SK-N-SH treated with all-trans-retinoic acid at 6 μM for 48 hours (cell line): ENCODE measurements around the gene CSF2RB.

ENCODE experiments used
- ATAC-seq: fragments of 200-7000 bp; cut with Tn5 transposase; 3 replicates; pipeline ENCODE4 v1.9.1; 2020; ENCODE audit warnings: mild to moderate bottlenecking, moderate library complexity
- ARNTL ChIP-seq: fragments of 450-650 bp; formaldehyde crosslinking; IDR thresholded peaks from 2 replicates; pipeline ENCODE4 v1.5.0; 2020; ENCODE audit warnings: low read depth, mild to moderate bottlenecking, moderate library complexity, borderline replicate concordance
- BACH2 ChIP-seq: fragments of 250-450 bp; sonication (Bioruptor Pico); IDR thresholded peaks from 2 replicates; pipeline ENCODE4 v1.9.0; 2021; ENCODE audit warnings: mild to moderate bottlenecking, borderline replicate concordance
- CREB5 ChIP-seq: fragments of 250-450 bp; sonication (Bioruptor Pico); IDR thresholded peaks from 2 replicates; pipeline ENCODE4 v1.5.1; 2020; ENCODE audit warnings: low read depth, mild to moderate bottlenecking, moderate library complexity
- CSDC2 ChIP-seq: fragments of 250-450 bp; sonication (Bioruptor Pico); IDR thresholded peaks from 2 replicates; pipeline ENCODE4 v1.5.0; 2020; ENCODE audit warnings: mild to moderate bottlenecking, moderate library complexity
- CSRNP3 ChIP-seq: fragments of 250-450 bp; sonication (Bioruptor Pico); IDR thresholded peaks from 2 replicates; pipeline ENCODE4 v1.5.1; 2021; ENCODE audit warnings: mild to moderate bottlenecking, moderate library complexity
- ESRRG ChIP-seq: fragments of 250-450 bp; sonication (Bioruptor Pico); IDR thresholded peaks from 2 replicates; pipeline ENCODE4 v1.6.1; 2021; ENCODE audit warnings: mild to moderate bottlenecking
- GLIS3 ChIP-seq: fragments of 250-450 bp; sonication (Bioruptor Pico); IDR thresholded peaks from 2 replicates; pipeline ENCODE4 v1.5.0; 2020; ENCODE audit warnings: mild to moderate bottlenecking, moderate library complexity
- ISL1 ChIP-seq: fragments of 250-450 bp; sonication (Bioruptor Pico); IDR thresholded peaks from 2 replicates; pipeline ENCODE4 v2.1.2; 2022; ENCODE audit warnings: mild to moderate bottlenecking, moderate library complexity
- OSR1 ChIP-seq: fragments of 250-450 bp; sonication (Bioruptor Pico); IDR thresholded peaks from 2 replicates; pipeline ENCODE4 v1.8.0; 2022; ENCODE audit warnings: moderate library complexity, mild to moderate bottlenecking, inconsistent platforms
- PATZ1 ChIP-seq: fragments of 250-450 bp; sonication (Bioruptor Pico); IDR thresholded peaks from 2 replicates; pipeline ENCODE4 v1.8.0; 2020; ENCODE audit warnings: mild to moderate bottlenecking, moderate library complexity, borderline replicate concordance
- POU6F1 ChIP-seq: fragments of 250-450 bp; sonication (Bioruptor Pico); IDR thresholded peaks from 2 replicates; pipeline ENCODE4 v1.8.0; 2021; ENCODE audit warnings: low read depth, mild to moderate bottlenecking, moderate library complexity, borderline replicate concordance
- PPARA ChIP-seq: fragments of 250-450 bp; sonication (Bioruptor Pico); IDR thresholded peaks from 2 replicates; pipeline ENCODE4 v1.5.0; 2020; ENCODE audit warnings: mild to moderate bottlenecking, borderline replicate concordance
- SNAI2 ChIP-seq: fragments of 250-450 bp; sonication (Bioruptor Pico); IDR thresholded peaks from 2 replicates; pipeline ENCODE4 v1.5.0; 2020; ENCODE audit warnings: mild to moderate bottlenecking, moderate library complexity
- TCF4 ChIP-seq: fragments of 250-450 bp; sonication (Bioruptor Pico); IDR thresholded peaks from 2 replicates; pipeline ENCODE4 v1.8.0; 2021; ENCODE audit warnings: mild to moderate bottlenecking, moderate library complexity, borderline replicate concordance
- TOX ChIP-seq: fragments of 250-450 bp; sonication (Bioruptor Pico); IDR thresholded peaks from 2 replicates; pipeline ENCODE4 v1.8.0; 2021; ENCODE audit warnings: mild to moderate bottlenecking, moderate library complexity, borderline replicate concordance
- TSHZ2 ChIP-seq: fragments of 250-450 bp; sonication (Bioruptor Pico); IDR thresholded peaks from 2 replicates; pipeline ENCODE4 v1.5.0; 2020; ENCODE audit warnings: mild to moderate bottlenecking, moderate library complexity
- ZC3H10 ChIP-seq: fragments of 250-450 bp; sonication (Bioruptor Pico); IDR thresholded peaks from 2 replicates; pipeline ENCODE4 v1.5.1; 2021; ENCODE audit warnings: mild to moderate bottlenecking, moderate library complexity
- ZFP3 ChIP-seq: fragments of 250-450 bp; sonication (Bioruptor Pico); IDR thresholded peaks from 2 replicates; pipeline ENCODE4 v1.5.0; 2020; ENCODE audit warnings: mild to moderate bottlenecking, moderate library complexity
- ZNF565 ChIP-seq: fragments of 450-650 bp; formaldehyde crosslinking; conservative IDR thresholded peaks from 2 replicates; pipeline ENCODE4 v1.5.0; 2020; ENCODE audit warnings: low read depth, mild to moderate bottlenecking, moderate library complexity
- ZNF70 ChIP-seq: fragments of 450-650 bp; formaldehyde crosslinking; IDR thresholded peaks from 2 replicates; pipeline ENCODE4 v1.5.0; 2020; ENCODE audit warnings: mild to moderate bottlenecking, moderate library complexity
- ZNF8 ChIP-seq: fragments of 450-650 bp; formaldehyde crosslinking; IDR thresholded peaks from 2 replicates; pipeline ENCODE4 v1.5.0; 2020; ENCODE audit warnings: mild to moderate bottlenecking, moderate library complexity

Gene CSF2RB

GRCh38 chr22:36873614-36874308 is 39.7 kb upstream of the CSF2RB start (continued):
- TF ChIP-seq TOX, result no peak
- TF ChIP-seq GLIS3, result no peak
- no peak for TF ChIP-seq BACH2 (CRISPR knock-in tag)
- TF ChIP-seq, all 23 proteins: peak for 0

- ATAC-seq, result no peak
- no peak for TF ChIP-seq ZNF70 (CRISPR knock-in tag)
- TF ChIP-seq ZC3H10 (CRISPR knock-in tag), result no peak
- no peak for TF ChIP-seq ESRRG
- no peak for TF ChIP-seq ZNF8 (CRISPR knock-in tag)
- no peak for TF ChIP-seq BACH2 (CRISPR knock-in tag)
- no peak for TF ChIP-seq POU6F1 (CRISPR knock-in tag)
- TF ChIP-seq OSR1, result no peak
- no peak for TF ChIP-seq CSRNP3
- TF ChIP-seq ISL1 (CRISPR knock-in tag), result no peak
- no peak for TF ChIP-seq PPARA (CRISPR knock-in tag)
- no peak for TF ChIP-seq ARNTL (CRISPR knock-in tag)
These were observed 39.1 kb upstream of the CSF2RB start for GRCh38 chr22:36874309-36874696.

GRCh38 chr22:36874736-36875135 is 38.7 kb upstream of the CSF2RB start:
- no peak for ATAC-seq

More at GRCh38 chr22:36874736-36875135, 38.7 kb upstream of the CSF2RB start:
- TF ChIP-seq CSRNP3 (no peak), ISL1 (CRISPR knock-in tag) (no peak), BACH2 (CRISPR knock-in tag) (no peak), TOX (no peak), ESRRG (no peak), SNAI2 (CRISPR knock-in tag) (no peak), ZC3H10 (CRISPR knock-in tag) (no peak), ZNF8 (CRISPR knock-in tag) (no peak), GLIS3 (no peak), POU6F1 (CRISPR knock-in tag) (no peak), ARNTL (CRISPR knock-in tag) (no peak), PATZ1 (no peak), CREB5 (CRISPR knock-in tag) (no peak), CSDC2 (CRISPR knock-in tag) (no peak), TCF4 (no peak), ZFP3 (CRISPR knock-in tag) (no peak), TSHZ2 (CRISPR knock-in tag) (no peak), OSR1 (no peak), ZNF565 (CRISPR knock-in tag) (no peak)
